ENCODE results near the gene NATD1.

Gene NATD1

DNA sequence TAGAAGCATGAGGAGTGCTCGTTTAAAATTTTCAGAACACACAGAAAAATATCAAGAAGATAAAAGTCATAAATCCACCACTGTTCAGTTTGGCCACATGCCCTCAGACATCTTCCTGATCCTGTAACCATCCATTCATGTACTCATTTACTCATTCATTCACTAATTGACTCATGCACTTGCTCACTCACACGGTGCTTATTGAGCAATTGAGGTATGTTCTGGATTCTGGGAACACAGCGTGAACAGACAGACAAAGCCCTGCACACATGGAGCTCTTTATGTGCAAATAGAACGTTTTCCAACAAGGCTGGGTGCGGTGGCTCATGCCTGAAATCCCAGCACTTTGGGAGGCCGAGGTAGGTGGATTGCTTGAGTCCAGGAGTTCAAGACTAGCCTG is 10.2 kb upstream of the NATD1 start:
- H3K23ac ChIP-seq (ENCODE audit: low read length), result no peak overlapping the region
- no peak for DNase-seq
- no peak overlapping the region for H4K5ac ChIP-seq (ENCODE audit: low read length)
- H3K4me1 ChIP-seq (ENCODE audit: control insufficient read depth, low read depth, low read length), result no peaks in the 10 kb centered on the region
- H3K9ac ChIP-seq (ENCODE audit: low read length), result no peak overlapping the region
- no peak overlapping the region for H3K27ac ChIP-seq (ENCODE audit: low read depth, low read length)
- H2AK5ac ChIP-seq (ENCODE audit: low read length), result no peak overlapping the region
- H3K79me1 ChIP-seq (ENCODE audit: low read length), result no peaks in the 10 kb centered on the region
- H3K18ac ChIP-seq (ENCODE audit: low read length), result no peak overlapping the region
- no peaks in the 10 kb centered on the region for H3K27me3 ChIP-seq (ENCODE audit: insufficient read depth, low read length, poor library complexity)
- no peak overlapping the region for H2BK120ac ChIP-seq (ENCODE audit: low read depth, low read length)
- no peak overlapping the region for H3K56ac ChIP-seq (ENCODE audit: low read length)
- no peaks in the 10 kb centered on the region for H3K36me3 ChIP-seq (ENCODE audit: control insufficient read depth, insufficient read depth, low read length)
- H3K79me2 ChIP-seq (ENCODE audit: control insufficient read depth, insufficient read depth, low read length), result no peaks in the 10 kb centered on the region
- no peak overlapping the region for H3K4me2 ChIP-seq (ENCODE audit: low read length)
- H2BK5ac ChIP-seq (ENCODE audit: low read length), result no peak overlapping the region
- WGBS (ENCODE audit: extremely low coverage, insufficient coverage, low lambda C conversion rate), result no CpG with 5 or more reads among the region's 6 CpGs
- no peak overlapping the region for H4K8ac ChIP-seq (ENCODE audit: low read depth, low read length)
- no peak overlapping the region for H3K4ac ChIP-seq (ENCODE audit: low read depth, low read length)
- no peak overlapping the region for H2BK15ac ChIP-seq (replicated peaks; ENCODE audit: low read depth)
- no peak overlapping the region for H3K4me3 ChIP-seq (ENCODE audit: low read length)

DNA sequence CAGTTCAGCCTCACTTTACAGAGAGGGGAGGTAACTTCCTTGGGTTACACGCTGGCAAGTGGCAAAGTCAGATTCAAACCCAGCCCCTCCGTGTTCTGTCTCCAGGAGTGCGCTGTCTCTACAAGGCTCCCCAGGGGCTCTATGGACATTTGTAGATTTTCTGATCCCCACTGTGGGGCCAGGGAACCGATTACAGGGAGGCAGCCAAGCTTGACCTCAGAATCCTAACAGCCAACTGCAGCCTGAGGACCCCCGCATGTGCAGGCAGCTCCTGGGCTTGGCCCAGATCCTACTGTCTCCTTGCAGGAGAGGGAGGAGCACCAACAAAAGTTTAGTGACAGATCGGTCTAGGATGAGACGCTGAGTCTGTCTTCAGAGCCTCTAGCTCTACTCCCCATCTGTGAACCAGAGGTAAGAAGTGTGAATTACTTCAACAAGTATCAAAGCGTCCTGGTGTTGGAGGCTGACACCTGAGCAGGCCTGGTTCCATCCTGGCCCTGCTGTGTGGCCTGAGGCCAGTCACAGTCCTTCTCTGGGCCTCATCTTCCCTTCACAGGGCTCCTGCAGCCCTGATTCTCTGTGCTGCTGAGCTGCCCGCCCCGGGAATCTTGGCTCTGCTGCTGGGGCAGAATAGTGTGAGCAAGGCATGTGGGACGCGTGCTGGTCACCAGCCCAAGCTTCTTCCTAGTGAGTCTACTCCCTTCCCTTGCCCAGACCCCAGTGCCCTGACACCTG is 9.2 kb upstream of the NATD1 start:
- Histone ChIP-seq H3K36me3 (ENCODE audit: control insufficient read depth, insufficient read depth, low read length) (no peaks in the 10 kb centered on the region), H3K4ac (ENCODE audit: low read depth, low read length) (no peak overlapping the region), H3K4me3 (ENCODE audit: low read length) (no peak overlapping the region), H3K56ac (ENCODE audit: low read length) (peak overlapping the region; percentile 25), H2BK5ac (ENCODE audit: low read length) (no peak overlapping the region), H2BK15ac (replicated peaks; ENCODE audit: low read depth) (no peak overlapping the region), H3K27me3 (ENCODE audit: insufficient read depth, low read length, poor library complexity) (no peaks in the 10 kb centered on the region), H3K79me1 (ENCODE audit: low read length) (no peaks in the 10 kb centered on the region), H3K23ac (ENCODE audit: low read length) (no peak overlapping the region), H4K8ac (ENCODE audit: low read depth, low read length) (no peak overlapping the region), H3K18ac (ENCODE audit: low read length) (no peak overlapping the region), H3K4me1 (ENCODE audit: control insufficient read depth, low read depth, low read length) (no peaks in the 10 kb centered on the region), H4K5ac (ENCODE audit: low read length) (no peak overlapping the region), H3K79me2 (ENCODE audit: control insufficient read depth, insufficient read depth, low read length) (no peaks in the 10 kb centered on the region), H3K9ac (ENCODE audit: low read length) (no peak overlapping the region), H3K4me2 (ENCODE audit: low read length) (no peak overlapping the region), H2BK120ac (ENCODE audit: low read depth, low read length) (no peak overlapping the region), H2AK5ac (ENCODE audit: low read length) (no peak overlapping the region), H3K27ac (ENCODE audit: low read depth, low read length) (no peak overlapping the region)
- WGBS (ENCODE audit: extremely low coverage, insufficient coverage, low lambda C conversion rate), result no CpG with 5 or more reads among the region's 12 CpGs
- DNase-seq, result no peak

DNA sequence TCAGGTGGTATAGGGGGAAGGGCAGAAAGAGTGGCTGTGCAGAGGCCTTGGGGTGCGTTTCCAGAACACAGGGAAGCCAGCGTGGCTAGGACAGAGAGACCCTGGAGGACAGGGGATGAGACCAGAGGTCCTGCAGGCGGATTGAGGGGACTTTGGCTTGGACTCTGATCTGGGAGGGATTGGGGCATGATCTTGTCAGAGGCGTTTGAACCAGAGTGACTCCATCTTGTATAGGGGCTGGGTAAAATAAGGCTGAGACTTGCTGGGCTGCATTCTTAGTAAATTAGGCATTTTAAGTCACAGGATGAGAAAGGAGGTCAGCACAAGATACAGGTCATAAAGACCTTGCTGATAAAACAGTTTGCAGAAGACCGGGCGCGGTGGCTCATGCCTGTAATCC is 5.4 kb upstream of the NATD1 start:
- no peak overlapping the region for H3K27ac ChIP-seq (ENCODE audit: low read depth, low read length)
- no peaks in the 10 kb centered on the region for H3K79me1 ChIP-seq (ENCODE audit: low read length)

DNA sequence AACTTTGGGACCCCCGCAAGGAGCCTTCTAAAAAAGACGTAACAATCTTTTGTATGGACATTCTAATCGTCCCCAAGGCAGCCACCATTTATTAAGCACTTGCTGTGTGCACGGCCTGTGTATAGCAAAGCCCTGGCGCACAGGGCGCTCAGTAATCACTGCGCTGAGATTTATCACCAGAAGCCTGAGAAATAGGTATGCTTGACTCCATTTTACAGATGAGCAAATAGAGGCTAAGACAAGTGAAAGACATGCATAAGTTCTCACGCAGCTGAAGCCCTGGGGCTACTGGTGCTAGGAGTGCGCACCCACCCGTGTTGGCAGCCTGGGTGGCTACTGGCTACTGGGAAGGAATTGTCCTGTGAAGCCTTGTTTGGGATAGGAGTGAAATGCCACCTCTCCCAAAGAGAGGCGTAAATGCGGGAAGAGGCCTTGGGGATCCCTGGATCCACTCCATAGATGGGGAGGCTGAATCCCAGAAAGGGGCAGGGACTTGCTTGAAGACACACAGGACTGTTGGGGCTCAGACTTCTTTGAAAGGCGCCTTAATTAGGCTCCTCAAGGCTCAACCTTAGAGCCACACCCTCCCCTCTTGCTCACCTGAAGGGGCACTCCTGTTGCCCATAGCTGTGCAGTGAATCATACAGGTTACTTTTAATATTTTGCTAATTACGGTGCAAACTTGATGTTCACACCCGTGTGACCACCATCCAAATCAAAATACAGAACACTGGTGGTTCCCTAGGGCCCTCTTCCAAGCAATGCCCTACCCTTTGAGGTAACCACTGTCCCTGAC is 634 bp upstream of the NATD1 start:
- no peak overlapping the region for H2AK5ac ChIP-seq (ENCODE audit: low read length)
- H3K79me1 ChIP-seq (ENCODE audit: low read length), result peaks cover 2% of the 10 kb centered on the region
- no peak for DNase-seq
- peak overlapping the region; percentile 70 for H3K4me2 ChIP-seq (ENCODE audit: low read length)
- H3K56ac ChIP-seq (ENCODE audit: low read length), result peak overlapping the region; percentile 78
- no peak overlapping the region for H3K23ac ChIP-seq (ENCODE audit: low read length)
- H3K4ac ChIP-seq (ENCODE audit: low read depth, low read length), result peak overlapping the region; percentile 46
- H3K36me3 ChIP-seq (ENCODE audit: control insufficient read depth, insufficient read depth, low read length), result no peaks in the 10 kb centered on the region
- no peak overlapping the region for H4K5ac ChIP-seq (ENCODE audit: low read length)
- H2BK120ac ChIP-seq (ENCODE audit: low read depth, low read length), result no peak overlapping the region
- H3K18ac ChIP-seq (ENCODE audit: low read length), result no peak overlapping the region
- H3K9ac ChIP-seq (ENCODE audit: low read length), result peak overlapping the region; percentile 66
- H3K4me1 ChIP-seq (ENCODE audit: control insufficient read depth, low read depth, low read length), result peaks cover 4% of the 10 kb centered on the region
- no CpG with 5 or more reads among the region's 15 CpGs for WGBS (ENCODE audit: extremely low coverage, insufficient coverage, low lambda C conversion rate)
- H3K27ac ChIP-seq (ENCODE audit: low read depth, low read length), result no peak overlapping the region
- H3K4me3 ChIP-seq (ENCODE audit: low read length), result peak overlapping the region; percentile 34
- no peaks in the 10 kb centered on the region for H3K27me3 ChIP-seq (ENCODE audit: insufficient read depth, low read length, poor library complexity)
- no peak overlapping the region for H2BK15ac ChIP-seq (replicated peaks; ENCODE audit: low read depth)
- H2BK5ac ChIP-seq (ENCODE audit: low read length), result no peak overlapping the region
- H4K8ac ChIP-seq (ENCODE audit: low read depth, low read length), result no peak overlapping the region
- H3K79me2 ChIP-seq (ENCODE audit: control insufficient read depth, insufficient read depth, low read length), result no peaks in the 10 kb centered on the region

More for the DNA sequence above, 5.4 kb upstream of the NATD1 start:
- no CpG with 5 or more reads among the region's 7 CpGs for WGBS (ENCODE audit: extremely low coverage, insufficient coverage, low lambda C conversion rate)
- no peak overlapping the region for H3K18ac ChIP-seq (ENCODE audit: low read length)
- no peaks in the 10 kb centered on the region for H3K27me3 ChIP-seq (ENCODE audit: insufficient read depth, low read length, poor library complexity)
- H3K36me3 ChIP-seq (ENCODE audit: control insufficient read depth, insufficient read depth, low read length), result no peaks in the 10 kb centered on the region
- no peak overlapping the region for H2AK5ac ChIP-seq (ENCODE audit: low read length)
- H2BK120ac ChIP-seq (ENCODE audit: low read depth, low read length), result no peak overlapping the region
- H3K4me3 ChIP-seq (ENCODE audit: low read length), result no peak overlapping the region
- H3K4me2 ChIP-seq (ENCODE audit: low read length), result no peak overlapping the region
- no peak overlapping the region for H2BK5ac ChIP-seq (ENCODE audit: low read length)
- H3K23ac ChIP-seq (ENCODE audit: low read length), result no peak overlapping the region
- H4K8ac ChIP-seq (ENCODE audit: low read depth, low read length), result no peak overlapping the region
- H4K5ac ChIP-seq (ENCODE audit: low read length), result no peak overlapping the region
- peaks cover 4% of the 10 kb centered on the region for H3K4me1 ChIP-seq (ENCODE audit: control insufficient read depth, low read depth, low read length)
- no peaks in the 10 kb centered on the region for H3K79me2 ChIP-seq (ENCODE audit: control insufficient read depth, insufficient read depth, low read length)
- H3K56ac ChIP-seq (ENCODE audit: low read length), result peak overlapping the region; percentile 15
- no peak overlapping the region for H3K9ac ChIP-seq (ENCODE audit: low read length)
- H3K4ac ChIP-seq (ENCODE audit: low read depth, low read length), result no peak overlapping the region
- no peak for DNase-seq
- no peak overlapping the region for H2BK15ac ChIP-seq (replicated peaks; ENCODE audit: low read depth)

- DNase-seq, result no peak
- no peak overlapping the region for H2BK5ac ChIP-seq (ENCODE audit: low read length)
- no peak overlapping the region for H2BK15ac ChIP-seq (replicated peaks; ENCODE audit: low read depth)
- H3K36me3 ChIP-seq (ENCODE audit: control insufficient read depth, insufficient read depth, low read length), result no peaks in the 10 kb centered on the region
- H3K23ac ChIP-seq (ENCODE audit: low read length), result no peak overlapping the region
- no peaks in the 10 kb centered on the region for H3K79me2 ChIP-seq (ENCODE audit: control insufficient read depth, insufficient read depth, low read length)
- peaks cover 2% of the 10 kb centered on the region for H3K79me1 ChIP-seq (ENCODE audit: low read length)
- H3K18ac ChIP-seq (ENCODE audit: low read length), result peak overlapping the region; percentile 34
- peaks cover 4% of the 10 kb centered on the region for H3K4me1 ChIP-seq (ENCODE audit: control insufficient read depth, low read depth, low read length)
- H3K27ac ChIP-seq (ENCODE audit: low read depth, low read length), result no peak overlapping the region
- no peak overlapping the region for H3K4ac ChIP-seq (ENCODE audit: low read depth, low read length)
- peak overlapping the region; percentile 16 for H3K4me3 ChIP-seq (ENCODE audit: low read length)
- H3K9ac ChIP-seq (ENCODE audit: low read length), result peak overlapping the region; percentile 61
- H3K4me2 ChIP-seq (ENCODE audit: low read length), result peak overlapping the region; percentile 30
- H3K56ac ChIP-seq (ENCODE audit: low read length), result peak overlapping the region; percentile 31
- H2BK120ac ChIP-seq (ENCODE audit: low read depth, low read length), result no peak overlapping the region
- no peak overlapping the region for H2AK5ac ChIP-seq (ENCODE audit: low read length)
- no peak overlapping the region for H4K8ac ChIP-seq (ENCODE audit: low read depth, low read length)
- H4K5ac ChIP-seq (ENCODE audit: low read length), result no peak overlapping the region
- no CpG with 5 or more reads among the region's 12 CpGs for WGBS (ENCODE audit: extremely low coverage, insufficient coverage, low lambda C conversion rate)
- no peaks in the 10 kb centered on the region for H3K27me3 ChIP-seq (ENCODE audit: insufficient read depth, low read length, poor library complexity)
These were observed 868 bp downstream of the NATD1 start for GRCh38 chr17:21252289-21252795.

Measured in mesendoderm (in vitro differentiated cells).